Cardiac muscle cell (in vitro differentiated cells and primary cell): ENCODE measurements around the gene FBXO22. TPM values are rescaled to one million over a fixed set of nuclear protein-coding genes. Genes with fewer than 3 reads are reported as not detected.
A peak's percentile ranks its signal among the peaks of the same experiment; 100 is the strongest.

Experiments used
- DNase-seq, 2 donors: peaks; one replicate each; pipeline versions ENCODE4 v3.0.0 to v3.0.0-alpha.2; 2010 to 2017; ENCODE audit warnings: low read depth in 1 of 2, low spot score in 1 of 2
- H3K27ac ChIP-seq: fragments of 200-600 bp; sonication (generic); 2 replicates; pipeline ENCODE4 v1.5.1; 2016
- H3K27me3 ChIP-seq: fragments of 200-600 bp; sonication (generic); 2 replicates; pipeline ENCODE4 v1.6.0; 2016; ENCODE audit warnings: control low read depth
- H3K36me3 ChIP-seq: fragments of 200-600 bp; sonication (generic); 2 replicates; pipeline ENCODE4 v1.5.1; 2016; ENCODE audit warnings: control low read depth
- H3K4me1 ChIP-seq: fragments of 200-600 bp; sonication (generic); 2 replicates; pipeline ENCODE4 v1.8.1; 2017; ENCODE audit warnings: low read depth, mild to moderate bottlenecking, mixed run types
- H3K4me3 ChIP-seq: fragments of 200-600 bp; sonication (generic); 2 replicates; pipeline ENCODE4 v1.5.1; 2016; ENCODE audit warnings: mild to moderate bottlenecking
- H3K9me3 ChIP-seq: fragments of 200-600 bp; sonication (generic); 2 replicates; pipeline ENCODE4 v1.5.1; 2017; ENCODE audit warnings: low read depth, mild to moderate bottlenecking, control low read depth
- polyA plus RNA-seq: library from polyadenylated mRNA; unstranded; fragments of >200 nt; fragmentation: Nextera tagmentation; extraction: Ambion mirVana; gene quantifications from 2 replicates; pipeline ENCODE4 v1.2.1, GENCODE V29; 2016
- total RNA-seq: library from RNA; depleted of rRNA; stranded (reverse); fragments of >200 nt; gene quantifications from 2 replicates; pipeline ENCODE4 v1.2.3, GENCODE V29; 2016
- TF ChIP-seq, protein P1 (sequence below): IDR thresholded peaks from 2 replicates; pipeline ENCODE4 v1.5.1; 2012; ENCODE audit warnings: low read depth, mild to moderate bottlenecking, low read length

Gene FBXO22
- total and polyA plus RNA-seq, 2 experiments from 2014 or later: 35.7 to 50.9 TPM

DNA sequence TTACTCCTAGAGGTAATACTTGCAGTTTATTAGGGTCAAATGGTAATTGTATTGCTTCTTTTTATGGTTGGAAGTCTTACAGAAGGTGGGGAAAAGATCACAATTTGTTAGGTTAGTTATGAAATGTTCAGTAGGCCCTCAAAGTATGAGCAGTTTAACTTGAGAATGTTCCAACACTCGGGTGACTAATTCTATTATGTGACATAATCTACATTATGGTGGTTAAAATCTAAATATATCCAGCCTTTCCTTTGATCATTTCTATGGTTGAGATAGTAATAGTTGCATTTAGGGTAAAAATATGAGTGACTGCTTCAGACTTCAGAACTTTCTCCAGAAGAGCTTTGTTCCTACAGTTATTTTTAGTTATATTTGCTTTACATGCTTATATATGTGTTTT, 19.6 kb upstream of the FBXO22 start:
- H3K27ac ChIP-seq: no peak overlapping the region
- DNase-seq: peak in 1 of 2 donors; percentile 47
- TF ChIP-seq, protein P1, sequence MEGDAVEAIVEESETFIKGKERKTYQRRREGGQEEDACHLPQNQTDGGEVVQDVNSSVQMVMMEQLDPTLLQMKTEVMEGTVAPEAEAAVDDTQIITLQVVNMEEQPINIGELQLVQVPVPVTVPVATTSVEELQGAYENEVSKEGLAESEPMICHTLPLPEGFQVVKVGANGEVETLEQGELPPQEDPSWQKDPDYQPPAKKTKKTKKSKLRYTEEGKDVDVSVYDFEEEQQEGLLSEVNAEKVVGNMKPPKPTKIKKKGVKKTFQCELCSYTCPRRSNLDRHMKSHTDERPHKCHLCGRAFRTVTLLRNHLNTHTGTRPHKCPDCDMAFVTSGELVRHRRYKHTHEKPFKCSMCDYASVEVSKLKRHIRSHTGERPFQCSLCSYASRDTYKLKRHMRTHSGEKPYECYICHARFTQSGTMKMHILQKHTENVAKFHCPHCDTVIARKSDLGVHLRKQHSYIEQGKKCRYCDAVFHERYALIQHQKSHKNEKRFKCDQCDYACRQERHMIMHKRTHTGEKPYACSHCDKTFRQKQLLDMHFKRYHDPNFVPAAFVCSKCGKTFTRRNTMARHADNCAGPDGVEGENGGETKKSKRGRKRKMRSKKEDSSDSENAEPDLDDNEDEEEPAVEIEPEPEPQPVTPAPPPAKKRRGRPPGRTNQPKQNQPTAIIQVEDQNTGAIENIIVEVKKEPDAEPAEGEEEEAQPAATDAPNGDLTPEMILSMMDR: no peak
- no peaks in the 10 kb centered on the region for H3K27me3 ChIP-seq
- no peak overlapping the region for H3K4me3 ChIP-seq
- H3K36me3 ChIP-seq: peaks cover 2% of the 10 kb centered on the region
- no peaks in the 10 kb centered on the region for H3K4me1 ChIP-seq
- H3K9me3 ChIP-seq: no peaks in the 10 kb centered on the region

DNA sequence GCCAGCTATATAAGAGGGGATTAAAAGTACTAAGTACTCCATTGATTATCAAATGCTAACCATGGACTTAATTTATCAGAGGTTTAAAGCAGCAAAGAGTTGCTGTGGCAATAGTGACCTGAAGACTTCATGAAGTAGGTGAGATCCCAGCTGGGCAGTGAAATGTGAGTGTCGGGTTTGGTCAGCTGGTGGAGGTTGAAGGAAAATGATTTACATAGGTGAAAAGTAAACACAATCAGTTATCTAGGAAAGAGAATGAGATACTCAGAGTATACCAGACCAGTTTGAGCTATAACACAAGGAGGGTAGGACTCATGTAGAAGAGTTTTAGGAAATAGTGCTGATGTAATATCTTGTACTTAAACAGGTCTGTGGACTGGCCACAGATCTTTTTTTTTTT, 16.5 kb upstream of the FBXO22 start:
- Histone ChIP-seq H3K36me3 (peaks cover 5% of the 10 kb centered on the region), H3K27ac (no peak overlapping the region), H3K4me1 (no peaks in the 10 kb centered on the region), H3K4me3 (no peak overlapping the region), H3K9me3 (no peaks in the 10 kb centered on the region), H3K27me3 (no peaks in the 10 kb centered on the region)
- TF ChIP-seq, protein P1: no peak
- no peak for DNase-seq

DNA sequence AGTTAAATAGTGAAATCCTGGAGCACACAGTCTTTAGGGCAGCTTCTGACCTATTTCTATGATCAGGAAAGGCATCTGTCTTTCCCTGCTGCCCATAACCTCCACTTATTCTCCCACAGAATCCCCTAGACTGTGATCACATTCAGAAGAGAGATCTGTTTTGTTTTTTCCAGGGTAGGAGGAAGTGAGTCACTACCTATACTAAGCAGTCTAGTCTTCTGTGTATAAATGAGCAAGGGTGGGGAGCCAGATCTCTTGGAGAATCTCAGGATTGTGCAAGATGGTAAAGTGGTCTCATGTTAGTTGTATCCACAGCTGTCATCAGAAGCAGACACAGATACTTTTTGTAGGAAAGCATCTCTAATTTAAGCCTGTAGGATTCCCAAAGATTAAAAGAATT, 11.8 kb upstream of the FBXO22 start:
- H3K36me3 ChIP-seq: peaks cover 9% of the 10 kb centered on the region
- TF ChIP-seq, protein P1: no peak
- H3K27me3 ChIP-seq: no peaks in the 10 kb centered on the region
- no peak overlapping the region for H3K4me3 ChIP-seq
- DNase-seq: peak in 1 of 2 donors; percentile 80
- H3K27ac ChIP-seq: no peak overlapping the region
- H3K9me3 ChIP-seq: no peaks in the 10 kb centered on the region
- H3K4me1 ChIP-seq: no peaks in the 10 kb centered on the region

DNA sequence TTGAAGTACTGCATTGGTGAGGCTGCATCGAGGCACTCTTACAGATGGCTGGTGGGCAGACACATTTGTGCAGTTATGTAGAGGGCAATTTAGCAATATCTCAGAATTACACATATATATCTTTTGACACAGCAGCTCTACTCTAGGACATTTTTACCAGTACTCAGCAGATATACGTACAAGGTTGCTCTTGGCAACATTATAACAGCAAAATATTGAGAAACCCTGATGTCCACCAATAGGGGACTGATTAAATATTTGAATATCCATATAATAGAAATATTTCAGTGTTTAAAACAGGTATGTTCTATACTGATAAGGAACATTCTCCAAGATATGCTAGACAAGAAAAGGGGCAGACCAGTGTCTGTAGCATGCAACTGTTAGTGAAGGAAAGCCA, 7.9 kb upstream of the FBXO22 start:
- peaks cover under 1% of the 10 kb centered on the region for H3K4me1 ChIP-seq
- TF ChIP-seq, protein P1: no peak

DNA sequence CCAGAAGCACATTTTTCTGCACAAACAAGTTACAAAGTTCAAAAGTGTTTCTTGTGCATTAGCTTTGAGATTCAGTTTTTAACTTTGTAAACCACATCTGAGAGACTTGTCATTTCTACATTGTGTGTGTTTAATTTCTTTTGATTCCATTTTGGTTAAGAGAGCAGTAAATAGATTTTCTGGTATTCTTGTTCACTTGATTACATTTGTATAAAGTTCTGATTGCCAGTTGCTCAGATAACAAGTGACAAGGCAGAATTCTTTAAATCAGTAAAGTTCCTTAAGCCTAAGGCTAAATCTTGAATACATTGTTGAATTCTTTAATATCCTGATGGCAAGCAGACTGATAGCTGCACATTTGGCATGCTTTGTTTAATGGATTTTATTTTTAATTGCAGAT, 3.1 kb upstream of the FBXO22 start:
- no peak for DNase-seq
- H3K4me1 ChIP-seq: peaks cover 15% of the 10 kb centered on the region
- H3K27me3 ChIP-seq: no peaks in the 10 kb centered on the region
- TF ChIP-seq, protein P1: no peak
- peaks cover 2% of the 10 kb centered on the region for H3K36me3 ChIP-seq
- no peak overlapping the region for H3K4me3 ChIP-seq
- H3K27ac ChIP-seq: peak overlapping the region; percentile 86
- no peaks in the 10 kb centered on the region for H3K9me3 ChIP-seq

More for the DNA sequence above, 7.9 kb upstream of the FBXO22 start:
- Histone ChIP-seq H3K9me3 (no peaks in the 10 kb centered on the region), H3K27me3 (no peaks in the 10 kb centered on the region), H3K4me3 (no peak overlapping the region), H3K27ac (peak overlapping the region; percentile 1), H3K36me3 (peaks cover 7% of the 10 kb centered on the region)
- no peak for DNase-seq

DNA sequence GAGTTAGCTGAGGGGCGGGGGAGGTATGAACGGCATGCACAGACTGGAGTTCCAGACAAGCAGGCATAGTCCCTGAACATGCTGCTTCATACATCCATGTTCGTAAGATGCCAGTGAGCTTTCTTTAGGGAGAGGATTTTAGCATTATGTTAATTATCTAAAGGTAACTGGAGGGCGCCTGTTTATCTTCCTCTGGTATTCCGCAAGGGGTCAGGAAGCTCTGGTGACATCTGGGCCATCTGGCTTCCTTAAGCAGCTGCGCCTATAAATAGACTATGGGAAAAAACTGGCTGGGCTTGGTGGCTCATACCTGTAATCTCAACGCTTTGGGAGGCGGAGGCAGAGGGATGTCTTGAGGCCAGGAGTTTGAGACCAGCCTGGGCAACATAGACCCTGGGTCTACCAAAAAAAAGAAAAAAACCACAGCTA, 1.5 kb upstream of the FBXO22 start:
- H3K27ac ChIP-seq: peak overlapping the region; percentile 86
- peaks cover 2% of the 10 kb centered on the region for H3K36me3 ChIP-seq
- DNase-seq: peak; percentile 11 to 94
- peaks cover 15% of the 10 kb centered on the region for H3K4me1 ChIP-seq
- H3K4me3 ChIP-seq: no peak overlapping the region
- H3K9me3 ChIP-seq: no peaks in the 10 kb centered on the region
- no peaks in the 10 kb centered on the region for H3K27me3 ChIP-seq
- TF ChIP-seq, protein P1: no peak
